ENCODE measurements around the gene FARS2. TPM values are rescaled to one million over a fixed set of nuclear protein-coding genes. Genes with fewer than 3 reads are reported as not detected.

Gene FARS2
- total and polyA plus RNA-seq, 5 donors: 13.9 to 19.6 (median 16.7) TPM

DNA sequence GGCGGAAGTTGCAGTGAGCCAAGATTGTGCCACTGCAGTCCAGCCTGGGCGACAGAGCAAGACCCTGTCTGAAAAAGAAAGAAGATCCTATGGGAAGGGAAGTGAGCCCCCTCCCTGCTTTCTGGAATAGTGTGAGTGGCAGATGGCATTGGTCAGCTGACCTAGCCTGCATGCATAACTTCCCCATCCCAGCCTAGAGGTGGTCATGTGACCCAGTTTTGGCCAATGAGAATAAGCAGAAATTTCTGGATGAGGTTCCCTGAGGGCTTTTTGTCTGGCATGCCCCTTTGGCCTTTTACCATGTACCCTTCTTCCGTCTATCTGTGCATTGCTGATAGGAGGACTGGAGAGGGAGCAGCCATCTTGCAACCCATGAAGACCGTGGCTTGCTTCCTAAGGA, 476.1 kb downstream of the FARS2 start:
- 98% methylated on average over 4 of the region's 4 CpGs for whole genome bisulfite sequencing
- Histone ChIP-seq H3K4me3 (ENCODE audit: low read length) (no peak overlapping the region), H3K4me1 (ENCODE audit: control insufficient read depth, insufficient read depth, low read length) (no peaks in the 10 kb centered on the region), H3K27ac (ENCODE audit: low read length) (no peak overlapping the region), H3K9me3 (ENCODE audit: control insufficient read depth, low read length) (no peaks in the 10 kb centered on the region), H3K27me3 (ENCODE audit: control insufficient read depth, insufficient read depth) (no peaks in the 10 kb centered on the region)
- intact Hi-C loops (cut with DNase I): no loop called here
- DNase-seq (no peak), ATAC-seq (no peak)

DNA sequence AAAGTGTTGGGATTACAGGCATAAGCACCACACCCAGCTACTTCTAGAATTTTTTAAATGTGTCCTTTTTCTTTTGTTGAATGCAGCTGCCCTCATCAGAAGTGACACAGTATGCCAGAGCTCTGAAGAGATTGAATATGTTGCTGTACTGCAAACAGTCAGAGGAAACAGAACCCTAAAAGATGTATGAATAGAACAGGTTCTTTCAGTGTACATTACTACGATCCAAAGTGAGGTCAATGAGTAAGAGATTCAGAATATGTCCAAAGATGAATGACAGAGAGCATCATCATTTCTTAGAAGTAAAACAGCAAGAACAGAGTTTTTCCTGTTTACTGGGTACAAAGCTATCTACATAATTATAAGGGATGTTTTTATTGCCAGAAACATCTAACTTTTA, 476.9 kb downstream of the FARS2 start:
- no peaks in the 10 kb centered on the region for H3K9me3 ChIP-seq (ENCODE audit: control insufficient read depth, low read length)
- H3K4me1 ChIP-seq (ENCODE audit: control insufficient read depth, insufficient read depth, low read length): no peaks in the 10 kb centered on the region
- no peak overlapping the region for H3K27ac ChIP-seq (ENCODE audit: low read length)
- intact Hi-C loops (cut with DNase I): no loop called here
- DNase-seq (no peak), ATAC-seq (no peak)
- 88% methylated on average over 1 of the region's 1 CpG for WGBS
- H3K27me3 ChIP-seq (ENCODE audit: control insufficient read depth, insufficient read depth): no peaks in the 10 kb centered on the region
- H3K4me3 ChIP-seq (ENCODE audit: low read length): no peak overlapping the region

DNA sequence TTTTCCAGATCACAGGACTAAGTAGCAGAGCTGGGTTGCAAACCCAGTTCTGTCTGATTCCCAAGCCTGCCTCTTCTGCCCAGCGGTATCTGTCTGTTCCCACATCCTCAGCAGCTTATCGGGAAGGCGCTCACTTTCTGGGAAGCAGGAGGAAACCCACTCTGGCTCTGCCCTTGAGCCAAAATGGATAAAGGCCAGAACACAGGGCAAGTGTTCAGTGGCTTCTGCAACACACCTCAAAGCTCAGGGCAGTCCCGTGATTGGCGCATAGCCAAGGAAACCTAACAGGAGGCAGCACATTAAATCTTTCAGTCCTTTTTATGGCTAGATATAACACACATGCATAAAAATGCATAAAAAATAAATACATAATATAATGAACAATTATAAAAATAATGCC, 483.2 kb downstream of the FARS2 start:
- no peak for DNase-seq
- WGBS: 65% methylated on average over 5 of the region's 5 CpGs
- peak; percentile 20 to 25 for ATAC-seq

DNA sequence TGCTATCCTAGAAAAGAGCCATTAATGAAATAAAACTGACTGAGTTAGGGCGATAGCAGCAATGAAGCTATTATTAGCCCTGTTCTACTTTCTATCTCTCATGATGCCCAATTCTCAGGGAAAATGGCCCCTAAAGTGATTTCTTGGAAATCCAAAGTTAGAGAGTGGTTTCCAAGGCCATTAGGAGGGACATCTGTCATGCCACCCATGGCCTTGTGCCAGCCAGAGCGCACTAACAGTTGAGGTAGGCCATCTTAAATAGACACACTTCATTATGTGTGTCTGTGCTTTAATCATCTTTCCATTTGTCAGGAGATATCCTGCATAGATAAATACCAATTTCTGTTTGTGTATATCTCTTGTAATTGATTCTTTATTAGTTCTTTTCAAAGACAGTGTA, 483.8 kb downstream of the FARS2 start:
- Histone ChIP-seq H3K9me3 (ENCODE audit: control insufficient read depth, low read length) (no peaks in the 10 kb centered on the region), H3K27me3 (ENCODE audit: control insufficient read depth, insufficient read depth) (no peaks in the 10 kb centered on the region), H3K4me1 (ENCODE audit: control insufficient read depth, insufficient read depth, low read length) (peaks cover 6% of the 10 kb centered on the region), H3K4me3 (ENCODE audit: low read length) (no peak overlapping the region), H3K27ac (ENCODE audit: low read length) (no peak overlapping the region)
- 75% methylated on average over 2 of the region's 2 CpGs for WGBS
- ATAC-seq (no peak), DNase-seq (no peak)
- intact Hi-C loops (cut with DNase I): no loop called here

More for the DNA sequence above, 483.2 kb downstream of the FARS2 start:
- H3K27ac ChIP-seq (ENCODE audit: low read length): no peak overlapping the region
- intact Hi-C loops (cut with DNase I): no loop called here
- H3K4me1 ChIP-seq (ENCODE audit: control insufficient read depth, insufficient read depth, low read length): peaks cover 6% of the 10 kb centered on the region
- no peak overlapping the region for H3K4me3 ChIP-seq (ENCODE audit: low read length)
- no peaks in the 10 kb centered on the region for H3K9me3 ChIP-seq (ENCODE audit: control insufficient read depth, low read length)
- H3K27me3 ChIP-seq (ENCODE audit: control insufficient read depth, insufficient read depth): no peaks in the 10 kb centered on the region

DNA sequence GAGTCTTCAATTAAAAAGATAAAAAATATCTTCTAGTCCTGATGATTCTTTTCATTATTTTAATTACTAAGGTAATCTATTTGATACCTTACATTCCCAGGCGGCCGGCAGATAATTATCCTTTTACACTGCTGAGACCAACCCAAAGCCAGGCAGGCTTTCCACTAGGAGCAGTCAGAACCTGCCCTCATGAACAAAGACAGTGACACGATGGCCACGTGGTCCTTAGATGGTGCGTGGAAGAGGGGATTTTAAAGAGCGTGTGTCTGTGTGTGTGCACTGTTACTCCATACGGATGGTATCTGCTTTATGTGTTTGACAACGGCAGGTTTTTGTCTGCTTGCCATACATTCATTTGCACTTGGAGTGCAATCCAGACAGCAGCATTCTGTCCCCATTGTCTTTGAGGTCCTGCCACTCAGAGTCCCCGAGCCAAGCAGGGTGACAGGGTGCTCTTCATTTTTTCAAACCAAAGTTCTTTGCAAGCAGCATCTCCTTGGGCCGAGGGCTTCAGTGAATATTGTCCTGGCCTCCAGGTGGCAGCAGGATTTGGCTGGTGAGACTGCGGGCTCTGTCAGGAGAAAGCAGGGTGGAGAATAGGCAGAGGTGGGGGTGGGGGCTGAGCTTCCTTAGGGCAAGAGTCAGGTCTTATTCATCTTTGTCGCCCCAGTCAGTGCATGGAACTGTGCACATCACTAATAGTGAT, 484.9 kb downstream of the FARS2 start:
- H3K4me3 ChIP-seq (ENCODE audit: low read length): no peak overlapping the region
- no peaks in the 10 kb centered on the region for H3K27me3 ChIP-seq (ENCODE audit: control insufficient read depth, insufficient read depth)
- no peak overlapping the region for H3K27ac ChIP-seq (ENCODE audit: low read length)
- intact Hi-C loops (cut with DNase I): no loop called here
- no peak for ATAC-seq
- H3K4me1 ChIP-seq (ENCODE audit: control insufficient read depth, insufficient read depth, low read length): peaks cover 6% of the 10 kb centered on the region
- H3K9me3 ChIP-seq (ENCODE audit: control insufficient read depth, low read length): no peaks in the 10 kb centered on the region
- 69% methylated on average over 12 of the region's 12 CpGs for WGBS
- DNase-seq: no peak

DNA sequence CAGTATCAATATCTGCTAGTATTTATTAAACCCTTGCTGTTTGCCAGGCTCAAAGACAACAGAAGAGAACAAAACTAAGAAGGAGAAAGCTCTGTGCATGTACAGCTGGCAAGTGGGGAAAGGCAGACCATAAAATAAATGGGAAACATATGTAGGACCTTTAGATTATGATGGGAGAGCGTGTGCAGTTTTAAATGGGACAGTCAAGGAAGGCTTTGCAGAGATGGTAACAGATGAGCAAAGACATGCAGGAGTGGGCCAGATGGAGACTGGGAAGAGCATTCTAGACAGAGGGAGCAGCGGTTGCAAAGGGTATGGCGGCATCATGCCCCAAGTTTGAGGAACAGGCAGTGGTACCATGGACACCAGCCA, 485.4 kb downstream of the FARS2 start:
- WGBS: 96% methylated on average over 3 of the region's 3 CpGs
- intact Hi-C loops (cut with DNase I): no loop called here
- H3K27ac ChIP-seq (ENCODE audit: low read length): no peak overlapping the region
- no peaks in the 10 kb centered on the region for H3K27me3 ChIP-seq (ENCODE audit: control insufficient read depth, insufficient read depth)
- no peak overlapping the region for H3K4me3 ChIP-seq (ENCODE audit: low read length)
- no peak for ATAC-seq
- H3K4me1 ChIP-seq (ENCODE audit: control insufficient read depth, insufficient read depth, low read length): peaks cover 8% of the 10 kb centered on the region
- no peaks in the 10 kb centered on the region for H3K9me3 ChIP-seq (ENCODE audit: control insufficient read depth, low read length)
- DNase-seq: no peak

DNA sequence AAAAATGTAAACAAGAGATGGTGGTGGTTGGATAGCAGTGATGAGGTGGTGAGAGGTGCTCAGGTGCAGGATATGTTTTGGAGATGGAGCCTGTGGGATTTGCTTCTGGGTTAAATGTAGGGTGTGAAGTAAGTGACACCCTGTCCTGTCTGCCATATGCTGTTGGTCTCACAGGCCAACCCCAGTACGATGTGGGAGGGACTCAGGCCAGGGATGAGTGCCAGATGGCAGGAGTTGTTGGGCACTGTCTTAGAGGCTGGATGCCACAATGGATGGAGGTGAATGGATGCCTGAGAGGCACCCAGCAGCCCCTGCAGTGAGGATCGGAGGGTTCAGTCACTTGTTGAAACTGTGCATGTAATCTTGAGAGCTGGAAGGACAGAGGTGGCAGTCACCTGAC, 486.1 kb downstream of the FARS2 start:
- no peak overlapping the region for H3K27ac ChIP-seq (ENCODE audit: low read length)
- no peak for ATAC-seq
- peaks cover 8% of the 10 kb centered on the region for H3K4me1 ChIP-seq (ENCODE audit: control insufficient read depth, insufficient read depth, low read length)
- no peak for DNase-seq
- no peaks in the 10 kb centered on the region for H3K9me3 ChIP-seq (ENCODE audit: control insufficient read depth, low read length)
- WGBS: 66% methylated on average over 2 of the region's 2 CpGs
- intact Hi-C loops (cut with DNase I): no loop called here
- H3K4me3 ChIP-seq (ENCODE audit: low read length): no peak overlapping the region
- H3K27me3 ChIP-seq (ENCODE audit: control insufficient read depth, insufficient read depth): no peaks in the 10 kb centered on the region

DNA sequence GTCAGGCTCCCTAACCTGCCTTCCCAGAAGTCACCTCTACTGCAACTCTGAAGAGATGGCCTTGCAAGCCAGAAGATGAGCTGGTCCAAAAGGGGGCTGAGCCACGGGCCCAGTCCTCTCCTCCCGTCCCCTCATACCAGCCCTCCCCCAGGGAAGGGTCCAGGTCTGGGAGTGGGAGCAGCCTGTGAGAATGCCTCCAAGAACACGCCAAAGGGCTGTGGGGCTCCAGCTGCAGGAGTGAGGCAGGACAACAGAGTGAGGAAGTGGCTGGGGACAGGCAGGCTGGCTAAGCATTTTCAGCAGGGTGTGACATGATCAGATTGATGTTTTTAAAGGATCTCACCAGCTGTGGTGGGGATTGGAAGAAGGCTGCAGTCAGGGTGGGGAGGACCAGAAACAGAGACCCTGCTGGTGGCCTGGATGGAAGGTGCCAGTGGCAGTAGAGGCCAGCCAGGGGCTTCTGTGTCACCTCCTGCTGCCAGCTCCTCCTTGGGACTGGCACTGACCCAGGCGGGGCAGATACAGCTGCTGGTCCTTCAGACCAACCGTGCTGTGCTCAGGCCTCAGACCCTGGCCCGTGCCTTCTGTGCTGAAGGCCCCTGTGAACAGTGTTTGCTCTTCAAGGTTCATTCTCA, 487.8 kb downstream of the FARS2 start:
- intact Hi-C loops (cut with DNase I): no loop called here
- peak in 2 of 3 donors; percentile 57 to 65 for DNase-seq
- Histone ChIP-seq H3K4me3 (ENCODE audit: low read length) (no peak overlapping the region), H3K27ac (ENCODE audit: low read length) (no peak overlapping the region), H3K9me3 (ENCODE audit: control insufficient read depth, low read length) (no peaks in the 10 kb centered on the region), H3K4me1 (ENCODE audit: control insufficient read depth, insufficient read depth, low read length) (peaks cover 12% of the 10 kb centered on the region), H3K27me3 (ENCODE audit: control insufficient read depth, insufficient read depth) (no peaks in the 10 kb centered on the region)
- ATAC-seq: peak in 1 of 2 donors; percentile 6
- 77% methylated on average over 6 of the region's 6 CpGs for WGBS

DNA sequence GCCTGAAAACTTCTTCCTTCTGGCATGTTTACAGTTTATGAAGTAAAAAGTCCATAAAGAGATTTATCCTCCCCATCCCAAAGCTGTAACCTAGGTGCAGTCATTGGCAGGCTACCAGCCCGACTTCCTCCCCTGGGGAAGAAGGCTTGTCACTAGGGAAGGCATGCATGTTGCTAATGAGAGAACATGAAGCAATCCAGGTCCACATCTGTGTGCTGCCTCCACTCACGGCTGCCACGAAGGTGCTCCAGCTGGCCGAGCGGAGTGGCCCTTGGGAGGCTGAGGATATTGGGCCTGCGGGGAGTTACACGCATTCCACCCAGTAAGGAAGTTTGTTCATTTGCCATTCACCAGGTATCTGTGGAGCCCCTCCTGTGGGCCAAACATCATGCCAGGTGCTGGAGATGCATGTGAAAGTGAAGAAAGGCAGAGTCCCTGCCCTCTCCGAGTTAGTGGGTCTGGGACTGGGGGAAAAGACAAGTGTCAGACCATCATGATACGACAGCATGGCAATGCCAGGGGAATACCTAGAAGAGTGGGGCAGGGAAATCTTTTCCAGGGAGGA, 488.4 kb downstream of the FARS2 start:
- Histone ChIP-seq H3K4me1 (ENCODE audit: control insufficient read depth, insufficient read depth, low read length) (peaks cover 9% of the 10 kb centered on the region), H3K9me3 (ENCODE audit: control insufficient read depth, low read length) (no peaks in the 10 kb centered on the region), H3K4me3 (ENCODE audit: low read length) (no peak overlapping the region), H3K27me3 (ENCODE audit: control insufficient read depth, insufficient read depth) (no peaks in the 10 kb centered on the region), H3K27ac (ENCODE audit: low read length) (no peak overlapping the region)
- WGBS: 96% methylated on average over 9 of the region's 9 CpGs
- ATAC-seq (no peak), DNase-seq (no peak)
- intact Hi-C loops (cut with DNase I): no loop called here

DNA sequence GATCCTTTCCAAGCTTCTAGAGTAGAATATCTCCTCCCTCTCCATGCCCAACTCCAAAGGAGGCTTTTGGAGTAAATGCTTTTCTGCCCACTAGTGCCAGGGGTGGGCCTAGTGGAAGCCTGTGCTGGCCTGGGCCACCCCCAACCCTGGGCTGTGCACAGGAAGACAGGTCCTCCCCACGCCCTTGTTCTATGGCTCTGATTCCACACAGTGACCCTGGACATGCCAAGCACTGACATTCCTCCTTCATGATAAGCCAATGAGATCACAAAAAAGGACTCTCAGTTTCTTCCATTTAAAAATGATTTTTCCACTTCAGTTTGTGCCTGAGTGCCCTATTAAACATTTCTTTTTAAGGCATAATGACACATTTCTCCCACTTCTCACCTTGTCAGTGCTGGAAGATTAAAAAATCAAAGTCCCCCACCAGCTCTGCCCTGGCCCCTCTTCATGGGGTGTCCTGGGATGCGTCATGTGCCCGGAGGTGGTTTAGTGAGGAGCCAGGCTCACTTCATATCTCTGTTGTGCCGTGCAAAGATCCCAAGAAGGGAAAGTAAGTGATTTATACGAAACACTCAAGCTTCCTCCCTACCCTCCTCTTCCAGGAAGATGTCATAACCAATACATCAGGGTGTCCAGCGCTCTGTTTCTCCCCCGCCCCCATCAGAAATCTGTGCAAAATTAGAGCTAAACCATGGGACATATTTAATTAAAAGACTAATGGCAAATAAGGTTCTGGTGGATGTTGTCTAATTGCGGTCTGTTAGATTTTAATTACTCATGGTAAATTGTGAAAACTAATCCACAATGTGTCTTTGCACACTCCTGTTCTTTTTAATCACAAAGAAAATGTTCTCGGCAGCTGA, 490.4 kb downstream of the FARS2 start:
- Histone ChIP-seq H3K9me3 (ENCODE audit: control insufficient read depth, low read length) (no peaks in the 10 kb centered on the region), H3K27me3 (ENCODE audit: control insufficient read depth, insufficient read depth) (no peaks in the 10 kb centered on the region), H3K27ac (ENCODE audit: low read length) (peak overlapping the region; percentile 60), H3K4me3 (ENCODE audit: low read length) (no peak overlapping the region), H3K4me1 (ENCODE audit: control insufficient read depth, insufficient read depth, low read length) (peaks cover 9% of the 10 kb centered on the region)
- 63% methylated on average over 9 of the region's 9 CpGs for WGBS
- ATAC-seq (peak in 1 of 2 donors; percentile 38), DNase-seq (no peak)
- intact Hi-C loops (cut with DNase I): no loop called here

DNA sequence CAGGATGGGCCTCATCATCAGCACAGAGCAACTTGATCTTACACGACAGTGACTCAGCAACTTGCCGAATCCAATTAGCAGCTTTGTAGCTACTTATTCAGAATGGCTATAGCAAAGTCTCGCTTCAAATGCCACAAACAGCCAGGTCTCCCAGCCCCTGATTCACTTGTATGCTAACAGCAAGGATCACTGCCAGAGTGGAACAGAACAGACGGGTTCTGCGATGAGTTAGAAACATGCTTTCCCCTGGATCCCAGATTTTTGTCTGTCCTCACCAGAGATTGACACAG, 491.0 kb downstream of the FARS2 start:
- Histone ChIP-seq H3K4me1 (ENCODE audit: control insufficient read depth, insufficient read depth, low read length) (peaks cover 7% of the 10 kb centered on the region), H3K4me3 (ENCODE audit: low read length) (no peak overlapping the region), H3K27ac (ENCODE audit: low read length) (peak overlapping the region; percentile 60), H3K9me3 (ENCODE audit: control insufficient read depth, low read length) (no peaks in the 10 kb centered on the region), H3K27me3 (ENCODE audit: control insufficient read depth, insufficient read depth) (no peaks in the 10 kb centered on the region)
- intact Hi-C loops (cut with DNase I): no loop called here
- WGBS: 62% methylated on average over 5 of the region's 5 CpGs
- DNase-seq: no peak
- ATAC-seq: peak; percentile 40 to 55

Measured in right cardiac atrium (tissue), 5 donors.